Measurements from ENCODE around the gene POLR3E. TPM values are rescaled to one million over a fixed set of nuclear protein-coding genes. Genes with fewer than 3 reads are reported as not detected.
A peak's percentile ranks its signal among the peaks of the same experiment; 100 is the strongest.

The POLR3E gene
- 23.6 TPM for total RNA-seq

- peak; percentile 98 for DNase-seq
These were observed at the start of gene POLR3E for GRCh38 chr16:22297114-22297870. Gene POLR3E (plus strand): TSS chr16:22297409. CDS start chr16:22302969, 5,560 bp downstream.

GRCh38 chr16:22250522-22250921, 46.7 kb upstream of the POLR3E start:
- no peak for DNase-seq

- DNase-seq = no peak
These were observed 44.9 kb upstream of the POLR3E start for GRCh38 chr16:22252317-22252716.

GRCh38 chr16:22253272-22253671, 43.9 kb upstream of the POLR3E start:
- no peak for DNase-seq

- DNase-seq = no peak
These were observed 41.9 kb upstream of the POLR3E start for GRCh38 chr16:22255335-22255734.

GRCh38 chr16:22257440-22257839, 39.8 kb upstream of the POLR3E start:
- DNase-seq = no peak

- DNase-seq = no peak
These were observed 36.7 kb upstream of the POLR3E start for GRCh38 chr16:22260490-22260889.

GRCh38 chr16:22262460-22262859, 34.7 kb upstream of the POLR3E start:
- DNase-seq = no peak

- no peak for DNase-seq
These were observed 32.4 kb upstream of the POLR3E start for GRCh38 chr16:22264786-22265185.

- DNase-seq = no peak
These were observed 31.9 kb upstream of the POLR3E start for GRCh38 chr16:22265351-22265750.

GRCh38 chr16:22266546-22266945, 30.7 kb upstream of the POLR3E start:
- DNase-seq = no peak

GRCh38 chr16:22267764-22268163, 29.4 kb upstream of the POLR3E start:
- DNase-seq = no peak

- DNase-seq = no peak
These were observed 26.7 kb upstream of the POLR3E start for GRCh38 chr16:22270525-22270924.

GRCh38 chr16:22272870-22273650, 24.1 kb upstream of the POLR3E start:
- no peak for DNase-seq

GRCh38 chr16:22274916-22275315, 22.3 kb upstream of the POLR3E start:
- DNase-seq = no peak

GRCh38 chr16:22278441-22279230, 18.6 kb upstream of the POLR3E start:
- DNase-seq = no peak

- DNase-seq = no peak
These were observed 14.8 kb upstream of the POLR3E start for GRCh38 chr16:22282254-22282892.

- DNase-seq = no peak
These were observed 12.6 kb upstream of the POLR3E start for GRCh38 chr16:22284637-22285036.

GRCh38 chr16:22285080-22285479, 12.1 kb upstream of the POLR3E start:
- DNase-seq = no peak

- no peak for DNase-seq
These were observed 6.2 kb upstream of the POLR3E start for GRCh38 chr16:22291020-22291419.

- no peak for DNase-seq
These were observed 5.3 kb upstream of the POLR3E start for GRCh38 chr16:22291860-22292318.

GRCh38 chr16:22292320-22292719, 4.9 kb upstream of the POLR3E start:
- DNase-seq = no peak

Measured in skin of body (tissue), 2 donors.